ENCODE data around the gene SUGCT. TPM values are rescaled to one million over a fixed set of nuclear protein-coding genes. Genes with fewer than 3 reads are reported as not detected.

Gene SUGCT
- total and polyA plus RNA-seq, 9 of the 15 experiments (the other 6 are each of a cell fraction or from before 2014, with no cell fraction given) = 0.58 to 2.5 (median 1.4) TPM

GRCh38 chr7:40500219-40500618 lies 365.4 kb downstream of the SUGCT start (continued):
- TF ChIP-seq ARID3A (IDR thresholded peaks at IDR 0.05; ENCODE audit: borderline replicate concordance, low read depth, low read length) (no peak), ZNF655 (CRISPR knock-in tag; IDR thresholded peaks at IDR 0.05) (no peak), IRF9 (tag; IDR thresholded peaks at IDR 0.05) (no peak), SMAD3 (CRISPR knock-in tag; conservative IDR thresholded peaks at IDR 0.05) (no peak), GABPB2 (CRISPR knock-in tag; conservative IDR thresholded peaks at IDR 0.05) (no peak), CREB3 (tag; conservative IDR thresholded peaks at IDR 0.05; ENCODE audit: low read depth) (no peak), E4F1 (CRISPR knock-in tag; IDR thresholded peaks at IDR 0.05; ENCODE audit: borderline replicate concordance) (no peak), GATAD2B (IDR thresholded peaks at IDR 0.05; ENCODE audit: borderline replicate concordance) (no peak)

Data from K562 (cell line).